ENCODE data around the gene PCDHGA9.
"Not testable (repeated sequence)": the region's sequence is repeated elsewhere in the genome, so short reads cannot be mapped to it uniquely, and the experiment has no call there.

- TF ChIP-seq CTCF (IDR thresholded peaks at IDR 0.05) = peak in 3 of 4 experiments; percentile 32 to 59 (median 59)
- TF ChIP-seq POLR2AphosphoS5, POLR2A (IDR thresholded peaks at IDR 0.05): not testable (repeated sequence)
Observed at GRCh38 chr5:141407790-141408505, 5.4 kb downstream of the PCDHGA9 start, which contains the start of gene PCDHGB6.
